Activated CD4-positive, alpha-beta T cell treated with anti-CD3 and anti-CD28 coated beads for 36 hours (primary cell): ENCODE measurements around the gene SPINK6. TPM values are rescaled to one million over a fixed set of nuclear protein-coding genes. Genes with fewer than 3 reads are reported as not detected.

Experiments
- ATAC-seq: fragments of 200-7000 bp; cut with Tn5 transposase; one replicate; pipeline ENCODE4 v1.10.0; 2021; ENCODE audit warnings: mild to moderate bottlenecking, moderate library complexity
- CTCF ChIA-PET: fragments of 350-600 bp; sonication (Branson Sonifier 250); formaldehyde crosslinking; loops from one replicate; lab custom pipeline; 2021; ENCODE audit warnings: antibody characterized with exemption; lab: Charles Lee
- POLR2A ChIA-PET: fragments of 350-600 bp; sonication (Branson Sonifier 250); formaldehyde crosslinking; loops from one replicate; lab custom pipeline; 2021; ENCODE audit warnings: antibody characterized with exemption, inconsistent platforms; lab: Charles Lee
- DNase-seq: peaks from one replicate; pipeline ENCODE4 v3.0.0-alpha.2; 2020
- H3K27ac Mint-ChIP-seq: one replicate; pipeline ENCODE4 v1.8.0; 2021; ENCODE audit warnings: mixed read lengths
- H3K27me3 Mint-ChIP-seq: one replicate; pipeline ENCODE4 v1.8.0; 2021; ENCODE audit warnings: mixed read lengths
- H3K36me3 Mint-ChIP-seq: one replicate; pipeline ENCODE4 v1.8.0; 2021; ENCODE audit warnings: low read depth, mixed read lengths
- H3K4me1 Mint-ChIP-seq: one replicate; pipeline ENCODE4 v1.8.0; 2021; ENCODE audit warnings: mixed read lengths
- H3K4me3 Mint-ChIP-seq: one replicate; pipeline ENCODE4 v1.8.0; 2021; ENCODE audit warnings: mild to moderate bottlenecking, moderate library complexity, mixed read lengths
- H3K9me3 Mint-ChIP-seq: one replicate; pipeline ENCODE4 v1.8.0; 2021; ENCODE audit warnings: low read depth, mixed read lengths
- intact Hi-C, 2 experiments: fragments of 100-400 bp; cut with DNase I in 1 of 2; cut with micrococcal nuclease in 1 of 2; formaldehyde crosslinking; loops; one replicate each; pipeline versions ENCODE4 v1.14.2 to v1.15.1; 2022 to 2024; cut with DNase I, micrococcal nuclease
- total RNA-seq, 2 experiments: library from RNA; stranded (reverse); gene quantifications; one replicate each; pipeline ENCODE4 v1.2.3, GENCODE V29; 2021

The SPINK6 gene
- total RNA-seq, 2 experiments from 2014 or later, result not detected

DNA sequence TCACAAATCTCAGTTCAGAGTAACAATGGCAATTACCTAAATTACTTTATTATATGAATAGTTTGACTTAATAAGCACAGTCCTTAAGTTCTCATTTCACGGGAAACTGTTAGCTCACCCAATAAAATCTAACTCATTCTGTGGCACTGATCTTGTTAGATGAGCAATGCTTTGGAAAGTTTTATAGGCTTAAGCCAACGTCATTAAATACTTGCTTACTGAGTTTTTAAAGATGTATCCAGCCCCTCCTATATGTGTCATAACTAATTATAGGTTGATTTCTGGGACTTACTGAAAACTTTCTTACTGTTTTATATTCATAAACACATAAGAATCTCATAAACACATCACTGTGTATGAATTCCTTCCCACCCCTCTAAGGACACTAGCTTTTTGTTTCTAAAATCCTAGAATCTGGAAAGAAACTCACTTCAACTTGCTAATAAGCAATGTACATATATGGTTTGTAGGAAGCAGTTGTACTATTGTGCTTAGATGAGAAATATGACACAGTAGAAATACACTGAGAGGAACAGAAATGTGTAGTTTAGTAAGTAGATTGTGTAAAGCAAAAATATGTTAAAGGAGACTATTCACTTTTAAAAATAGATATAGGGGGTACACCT is 21.4 kb downstream of the SPINK6 start:
- intact Hi-C loops, result no loop called here
- Mint-ChIP-seq H3K27ac (no peak overlapping the region), H3K27me3 (peaks cover 2% of the 10 kb centered on the region), H3K36me3 (no peaks in the 10 kb centered on the region), H3K9me3 (no peaks in the 10 kb centered on the region), H3K4me3 (no peak overlapping the region), H3K4me1 (no peaks in the 10 kb centered on the region)
- DNase-seq (no peak), ATAC-seq (no peak)
- CTCF ChIA-PET, result no interaction called here
- POLR2A ChIA-PET, result no interaction called here

DNA sequence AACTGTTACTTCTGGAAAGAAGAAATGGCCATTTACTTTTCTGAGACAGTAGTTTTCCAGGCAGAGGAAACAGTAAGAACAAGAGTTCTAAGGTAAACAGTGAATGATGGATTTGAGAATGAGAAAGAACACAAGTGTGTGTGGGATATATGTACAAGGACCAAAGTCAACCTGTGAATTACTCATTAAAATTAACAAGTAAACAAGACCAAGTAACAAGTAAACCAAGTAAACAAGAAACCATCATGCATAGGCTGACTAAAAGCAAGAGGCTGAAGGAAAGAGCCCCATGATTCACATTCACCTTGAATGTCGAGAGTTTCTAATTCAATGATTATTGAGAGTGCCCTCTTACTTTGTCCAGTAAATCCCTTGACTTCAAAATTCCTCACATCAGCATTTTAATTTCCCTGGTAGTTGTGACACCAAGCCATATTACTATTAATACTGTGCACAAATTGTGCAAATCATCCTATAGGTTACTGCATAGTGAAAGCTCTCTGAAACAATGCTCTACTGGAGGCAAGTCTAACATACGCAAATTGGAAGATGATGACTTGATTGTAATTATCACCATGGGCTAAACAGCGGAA is 25.6 kb downstream of the SPINK6 start:
- CTCF ChIA-PET, result no interaction called here
- Mint-ChIP-seq H3K27me3 (no peaks in the 10 kb centered on the region), H3K36me3 (no peaks in the 10 kb centered on the region), H3K4me3 (no peak overlapping the region), H3K9me3 (peaks cover 1% of the 10 kb centered on the region), H3K27ac (no peak overlapping the region), H3K4me1 (no peaks in the 10 kb centered on the region)
- DNase-seq, result no peak
- no peak for ATAC-seq
- intact Hi-C loops, result no loop called here
- POLR2A ChIA-PET, result no interaction called here

GRCh38 chr5:148229840-148230239 is 27.0 kb downstream of the SPINK6 start:
- H3K36me3 Mint-ChIP-seq, result no peaks in the 10 kb centered on the region
- H3K27me3 Mint-ChIP-seq, result no peaks in the 10 kb centered on the region
- H3K9me3 Mint-ChIP-seq, result peaks cover 1% of the 10 kb centered on the region
- no peak overlapping the region for H3K4me3 Mint-ChIP-seq
- H3K27ac Mint-ChIP-seq, result no peak overlapping the region
- H3K4me1 Mint-ChIP-seq, result no peaks in the 10 kb centered on the region
- no peak for DNase-seq
- ChIA-PET POLR2A (no interaction called here), CTCF (no interaction called here)
- intact Hi-C loops, result no loop called here
- ATAC-seq, result no peak

DNA sequence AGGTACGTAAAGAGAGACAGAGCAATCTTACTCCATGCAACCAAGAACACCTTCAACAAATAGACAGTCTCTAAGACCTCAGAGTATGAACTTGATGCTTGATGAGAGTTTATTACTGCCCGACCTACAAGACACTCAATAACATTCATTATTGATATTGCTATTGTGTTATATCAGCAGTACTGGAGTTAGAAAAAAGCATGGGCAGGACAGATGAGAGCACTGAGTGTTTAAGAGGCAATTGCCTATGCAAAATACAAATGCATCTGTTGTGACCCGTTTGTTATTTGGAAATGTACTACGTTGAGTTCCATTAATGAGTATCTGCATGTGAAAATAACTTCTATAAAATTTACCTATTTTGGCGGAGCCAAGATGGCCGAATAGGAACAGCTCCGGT is 27.4 kb downstream of the SPINK6 start:
- ChIA-PET POLR2A (no interaction called here), CTCF (no interaction called here)
- Mint-ChIP-seq H3K27me3 (no peaks in the 10 kb centered on the region), H3K9me3 (peaks cover 1% of the 10 kb centered on the region), H3K27ac (no peak overlapping the region), H3K4me1 (no peaks in the 10 kb centered on the region), H3K36me3 (no peaks in the 10 kb centered on the region), H3K4me3 (no peak overlapping the region)
- ATAC-seq, result no peak
- DNase-seq, result no peak
- intact Hi-C loops, result no loop called here

DNA sequence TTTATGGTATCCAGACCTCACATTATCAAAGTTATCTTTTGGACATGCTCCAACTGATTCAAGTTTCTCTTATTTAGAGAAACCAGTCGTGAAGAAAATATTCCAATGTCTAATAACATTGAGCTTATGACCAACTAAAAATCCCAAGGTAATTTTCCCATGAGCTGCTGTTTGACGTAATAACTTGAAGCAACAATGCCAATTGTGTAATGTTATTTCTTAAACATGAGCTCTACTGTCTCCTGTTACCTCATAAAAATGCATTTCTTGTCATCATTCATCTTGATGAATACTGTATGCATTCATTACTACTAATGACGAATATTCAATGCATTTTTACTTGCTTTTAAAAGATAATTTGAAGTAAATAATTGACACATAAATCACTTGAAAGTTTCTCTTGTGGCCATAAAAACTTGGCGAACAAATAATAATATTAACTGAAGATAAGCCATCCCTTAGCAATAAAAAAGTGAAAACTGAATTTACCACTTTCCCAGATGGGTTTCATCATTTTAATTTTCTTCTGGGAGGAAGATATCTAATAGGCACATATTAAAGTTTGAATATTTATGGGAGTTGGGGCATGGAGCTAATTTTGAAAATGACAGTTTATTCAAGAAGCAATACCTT is 35.1 kb downstream of the SPINK6 start:
- intact Hi-C loops, result no loop called here
- Mint-ChIP-seq H3K9me3 (no peaks in the 10 kb centered on the region), H3K4me3 (no peak overlapping the region), H3K27ac (no peak overlapping the region), H3K36me3 (no peaks in the 10 kb centered on the region), H3K27me3 (peaks cover 6% of the 10 kb centered on the region), H3K4me1 (no peaks in the 10 kb centered on the region)
- ChIA-PET POLR2A (no interaction called here), CTCF (interaction anchor here (0.6 kb wide), 1 partner anchor 880 kb away, joined by 3 read pairs; no protein-coding TSS in a partner anchor)
- no peak for DNase-seq
- no peak for ATAC-seq

- ChIA-PET POLR2A (no interaction called here), CTCF (no interaction called here)
- DNase-seq (no peak), ATAC-seq (no peak)
- no peaks in the 10 kb centered on the region for H3K36me3 Mint-ChIP-seq
- H3K4me1 Mint-ChIP-seq, result no peaks in the 10 kb centered on the region
- intact Hi-C loops, result no loop called here
- no peak within 1 kb of the TSS for H3K27ac Mint-ChIP-seq
- peaks cover 6% of the 10 kb centered on the region for H3K27me3 Mint-ChIP-seq
- H3K9me3 Mint-ChIP-seq, result no peaks in the 10 kb centered on the region
- no peak within 1 kb of the TSS for H3K4me3 Mint-ChIP-seq
Observed at GRCh38 chr5:148238418-148238794, 35.6 kb downstream of the SPINK6 start, which contains the start of gene MARCOL. MARCOL (plus strand) TSS chr5:148238525; CDS start chr5:148238598, 73 bp downstream.

DNA sequence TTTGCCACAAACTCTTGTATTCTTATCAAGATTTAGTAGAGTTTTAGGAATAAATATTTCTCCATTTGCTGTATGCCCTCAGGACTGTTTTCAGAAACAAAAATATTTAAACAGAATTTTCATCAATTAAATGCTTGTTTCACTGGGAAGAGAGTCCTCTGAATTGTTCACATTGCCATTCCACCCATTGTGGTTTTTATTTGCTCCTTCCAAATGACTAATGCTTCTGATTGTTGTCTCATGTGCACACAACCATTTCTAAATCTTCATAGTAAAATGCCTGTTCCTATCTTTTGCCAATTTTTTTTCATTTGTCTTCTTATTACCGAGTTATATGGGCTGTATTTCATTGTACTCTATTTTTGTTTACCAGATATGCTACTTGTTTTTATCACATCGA is 46.1 kb downstream of the SPINK6 start:
- no peak for ATAC-seq
- intact Hi-C loops, result no loop called here
- ChIA-PET CTCF (no interaction called here), POLR2A (no interaction called here)
- Mint-ChIP-seq H3K4me3 (no peak overlapping the region), H3K4me1 (no peaks in the 10 kb centered on the region), H3K36me3 (no peaks in the 10 kb centered on the region), H3K27ac (no peak overlapping the region), H3K27me3 (peaks cover 5% of the 10 kb centered on the region), H3K9me3 (peaks cover 4% of the 10 kb centered on the region)
- DNase-seq, result no peak

GRCh38 chr5:148255456-148255855 is 52.6 kb downstream of the SPINK6 start:
- ATAC-seq (no peak), DNase-seq (no peak)
- Mint-ChIP-seq H3K9me3 (peaks cover 17% of the 10 kb centered on the region), H3K4me1 (no peaks in the 10 kb centered on the region), H3K27me3 (peaks cover 2% of the 10 kb centered on the region), H3K36me3 (peaks cover 4% of the 10 kb centered on the region), H3K4me3 (no peak overlapping the region), H3K27ac (no peak overlapping the region)
- POLR2A ChIA-PET, result no interaction called here
- CTCF ChIA-PET, result no interaction called here
- intact Hi-C loops, result no loop called here

DNA sequence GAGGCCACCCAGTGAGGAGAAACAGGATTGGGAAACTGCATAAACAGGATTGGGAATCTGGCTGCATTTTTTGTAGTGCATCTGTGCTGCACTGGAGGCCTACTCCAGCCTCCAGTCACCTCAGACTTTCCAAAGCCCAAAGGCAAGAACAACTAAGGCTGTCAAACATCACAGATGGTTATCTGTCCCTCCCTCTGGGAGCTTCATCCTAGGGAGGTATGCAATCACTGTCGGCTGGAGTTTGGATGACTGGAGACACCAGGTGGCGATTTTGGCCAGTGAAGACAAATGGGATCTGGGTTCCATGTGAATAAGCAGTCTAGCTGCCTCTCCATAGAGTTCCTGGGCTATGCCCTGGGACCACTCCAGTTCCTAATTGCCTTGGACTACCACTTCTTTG is 56.4 kb downstream of the SPINK6 start:
- H3K27ac Mint-ChIP-seq, result no peak overlapping the region
- no peak for DNase-seq
- intact Hi-C loops, result no loop called here
- peaks cover 2% of the 10 kb centered on the region for H3K27me3 Mint-ChIP-seq
- H3K4me3 Mint-ChIP-seq, result no peak overlapping the region
- no peaks in the 10 kb centered on the region for H3K4me1 Mint-ChIP-seq
- H3K36me3 Mint-ChIP-seq, result peaks cover 4% of the 10 kb centered on the region
- no peak for ATAC-seq
- H3K9me3 Mint-ChIP-seq, result peaks cover 17% of the 10 kb centered on the region
- POLR2A ChIA-PET, result no interaction called here
- CTCF ChIA-PET, result no interaction called here

DNA sequence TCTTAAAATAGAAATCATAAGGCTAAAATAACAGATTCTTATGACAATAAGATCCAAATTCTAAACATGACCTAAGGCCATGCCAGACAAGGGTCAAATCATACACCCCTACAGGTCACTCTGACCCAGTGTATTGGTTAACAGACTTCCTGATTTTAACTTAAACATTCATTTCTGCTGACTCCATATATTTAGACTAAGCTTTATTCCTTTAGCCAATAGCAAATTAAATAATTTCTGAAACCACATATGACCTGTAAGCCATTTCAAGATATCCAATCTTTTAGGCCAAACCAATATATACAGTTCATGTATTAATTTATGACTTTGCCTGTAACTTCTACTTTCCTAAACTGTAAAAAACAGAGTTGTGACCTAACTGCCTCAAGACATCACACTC is 58.4 kb downstream of the SPINK6 start:
- H3K9me3 Mint-ChIP-seq, result peaks cover 20% of the 10 kb centered on the region
- ATAC-seq (no peak), DNase-seq (no peak)
- no peak overlapping the region for H3K4me3 Mint-ChIP-seq
- no peaks in the 10 kb centered on the region for H3K4me1 Mint-ChIP-seq
- CTCF ChIA-PET, result no interaction called here
- no peak overlapping the region for H3K27ac Mint-ChIP-seq
- POLR2A ChIA-PET, result no interaction called here
- intact Hi-C loops, result no loop called here
- H3K27me3 Mint-ChIP-seq, result peaks cover 2% of the 10 kb centered on the region
- peaks cover 4% of the 10 kb centered on the region for H3K36me3 Mint-ChIP-seq
